ENCODE results near the gene KRTAP10-7.

- TF ChIP-seq POLR2A (IDR thresholded peaks at IDR 0.05): no peak
- no peak for TF ChIP-seq CTCF (IDR thresholded peaks at IDR 0.05)
Measured at GRCh38 chr21:44639331-44639655, 38.9 kb downstream of the KRTAP10-7 start.

Measured in prostate gland (tissue), 2 donors.